ENCODE results near the gene LRRC3.

LRRC3 gene

DNA sequence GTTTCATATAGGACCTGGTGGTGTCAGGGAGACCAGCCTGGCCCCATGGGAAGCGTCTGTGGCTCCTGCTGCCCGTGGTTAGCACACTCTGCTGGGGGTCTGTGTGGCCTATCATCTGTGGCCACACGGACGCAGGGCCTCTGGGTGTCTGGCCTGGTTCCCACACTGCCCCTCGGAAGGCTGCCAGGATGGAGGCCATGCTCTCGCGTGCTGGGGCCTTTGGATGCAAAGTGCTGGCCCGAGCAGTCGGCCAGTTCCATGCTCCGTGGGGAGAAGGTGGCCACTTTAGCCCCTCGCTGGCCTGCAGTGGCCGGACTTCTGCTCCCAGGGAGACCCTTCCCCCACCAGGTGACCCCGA is 20.8 kb upstream of the LRRC3 start:
- H3K4me1 ChIP-seq (ENCODE audit: insufficient read depth, low read length), result no peaks in the 10 kb centered on the region
- H3K27me3 ChIP-seq (ENCODE audit: insufficient read depth, low read length), result no peaks in the 10 kb centered on the region
- 83% methylated on average over 13 of the region's 13 CpGs for WGBS
- H3K4me3 ChIP-seq (ENCODE audit: low read length), result no peak overlapping the region
- peaks cover 5% of the 10 kb centered on the region; the same call in 1 of the 2 replicates for H3K9me3 ChIP-seq (ENCODE audit: insufficient read depth, low read depth, low read length)
- H3K9ac ChIP-seq (ENCODE audit: low read depth, low read length), result no peak overlapping the region
- H3K36me3 ChIP-seq (ENCODE audit: insufficient read depth, low read length), result no peaks in the 10 kb centered on the region
- no peak overlapping the region for H3K27ac ChIP-seq (ENCODE audit: low read depth, low read length)

DNA sequence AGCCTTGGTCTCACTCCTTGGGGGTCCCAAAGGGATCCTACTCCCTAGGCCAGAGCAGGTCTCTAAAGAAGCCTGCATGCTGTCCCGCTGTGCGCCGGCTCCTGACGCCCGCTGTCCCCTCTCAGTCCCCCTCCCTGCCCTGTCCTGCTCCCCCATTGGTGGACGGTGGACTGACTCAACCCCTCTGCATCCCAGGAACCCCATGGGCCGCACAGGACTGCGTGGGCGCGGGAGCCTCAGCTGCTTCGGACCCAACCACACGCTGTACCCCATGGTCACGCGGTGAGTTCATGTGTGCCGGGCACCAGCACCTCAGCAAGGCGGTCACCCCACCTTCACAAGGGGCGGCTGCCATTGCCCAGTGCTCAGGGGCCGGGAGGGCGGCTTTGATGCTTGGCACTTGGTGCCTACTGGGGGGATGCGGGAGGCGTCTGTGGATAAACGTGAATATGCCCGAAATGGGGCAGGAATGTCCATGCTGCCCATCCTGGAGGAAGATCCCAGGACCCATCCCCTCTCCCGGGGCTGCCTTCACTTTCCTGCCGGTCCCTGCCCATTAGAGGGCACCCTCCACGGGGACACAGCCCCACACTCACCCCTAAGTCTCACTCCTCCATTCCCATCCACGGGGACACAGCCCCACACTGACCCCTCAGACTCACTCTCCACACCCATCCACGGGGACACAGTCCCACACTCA is 20.2 kb upstream of the LRRC3 start:
- Histone ChIP-seq H3K36me3 (ENCODE audit: insufficient read depth, low read length) (no peaks in the 10 kb centered on the region), H3K9ac (ENCODE audit: low read depth, low read length) (no peak overlapping the region), H3K4me3 (ENCODE audit: low read length) (no peak overlapping the region), H3K27ac (ENCODE audit: low read depth, low read length) (no peak overlapping the region), H3K27me3 (ENCODE audit: insufficient read depth, low read length) (no peaks in the 10 kb centered on the region), H3K4me1 (ENCODE audit: insufficient read depth, low read length) (no peaks in the 10 kb centered on the region), H3K9me3 (ENCODE audit: insufficient read depth, low read depth, low read length) (peaks cover 1% of the 10 kb centered on the region; the same call in 1 of the 2 replicates)
- 90% methylated on average over 28 of the region's 28 CpGs for WGBS

DNA sequence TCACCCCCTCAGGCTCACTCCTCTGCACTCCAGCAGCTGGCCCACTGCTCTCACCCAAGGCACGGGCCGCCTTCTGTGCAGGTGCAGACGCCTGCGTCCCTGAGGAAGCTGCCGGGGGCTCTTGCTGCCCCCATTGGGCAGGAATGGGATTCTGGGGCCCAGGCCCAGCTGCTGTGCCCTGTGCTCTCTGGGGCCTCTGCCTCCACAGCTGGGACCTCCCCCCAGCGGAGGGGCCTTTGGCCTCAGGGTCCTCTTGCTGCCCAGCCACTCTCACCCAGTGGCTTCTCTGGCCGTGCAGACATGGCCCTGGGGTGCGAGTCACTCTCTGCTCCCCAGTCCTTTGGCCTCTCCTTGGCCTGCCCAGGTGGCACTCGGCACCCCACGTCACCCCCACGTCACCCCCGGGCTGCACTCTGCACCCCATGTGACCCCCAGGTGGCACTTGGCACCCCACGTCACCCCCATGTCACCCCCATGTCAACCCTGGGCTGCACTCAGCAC is 19.1 kb upstream of the LRRC3 start:
- Histone ChIP-seq H3K9me3 (ENCODE audit: insufficient read depth, low read depth, low read length) (no peaks in the 10 kb centered on the region), H3K4me3 (ENCODE audit: low read length) (no peak overlapping the region), H3K36me3 (ENCODE audit: insufficient read depth, low read length) (no peaks in the 10 kb centered on the region), H3K27me3 (ENCODE audit: insufficient read depth, low read length) (no peaks in the 10 kb centered on the region), H3K27ac (ENCODE audit: low read depth, low read length) (no peak overlapping the region), H3K4me1 (ENCODE audit: insufficient read depth, low read length) (no peaks in the 10 kb centered on the region), H3K9ac (ENCODE audit: low read depth, low read length) (no peak overlapping the region)
- WGBS, result 94% methylated on average over 13 of the region's 13 CpGs

DNA sequence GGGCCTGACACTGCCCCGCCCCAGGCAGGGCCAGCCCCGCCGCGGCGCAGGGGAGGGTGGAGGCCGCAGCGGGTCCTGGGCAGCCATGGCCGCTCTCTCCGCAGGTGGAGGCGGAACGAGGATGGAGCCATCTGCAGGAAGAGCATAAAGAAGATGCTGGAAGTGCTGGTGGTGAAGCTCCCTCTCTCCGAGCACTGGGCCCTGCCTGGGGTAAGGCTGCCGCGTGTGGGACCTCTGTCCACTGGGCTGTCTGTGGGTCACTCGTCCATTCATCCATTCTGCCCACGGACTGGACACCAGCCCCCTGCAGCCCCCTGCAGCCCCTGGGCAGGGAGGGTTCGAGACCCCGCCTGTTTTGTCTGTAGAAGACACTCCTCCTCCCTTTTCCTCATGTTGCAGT is 18.4 kb upstream of the LRRC3 start:
- Histone ChIP-seq H3K9me3 (ENCODE audit: insufficient read depth, low read depth, low read length) (no peaks in the 10 kb centered on the region), H3K9ac (ENCODE audit: low read depth, low read length) (no peak overlapping the region), H3K36me3 (ENCODE audit: insufficient read depth, low read length) (no peaks in the 10 kb centered on the region), H3K27ac (ENCODE audit: low read depth, low read length) (no peak overlapping the region), H3K4me1 (ENCODE audit: insufficient read depth, low read length) (no peaks in the 10 kb centered on the region), H3K4me3 (ENCODE audit: low read length) (no peak overlapping the region), H3K27me3 (ENCODE audit: insufficient read depth, low read length) (no peaks in the 10 kb centered on the region)
- 87% methylated on average over 18 of the region's 18 CpGs for WGBS

DNA sequence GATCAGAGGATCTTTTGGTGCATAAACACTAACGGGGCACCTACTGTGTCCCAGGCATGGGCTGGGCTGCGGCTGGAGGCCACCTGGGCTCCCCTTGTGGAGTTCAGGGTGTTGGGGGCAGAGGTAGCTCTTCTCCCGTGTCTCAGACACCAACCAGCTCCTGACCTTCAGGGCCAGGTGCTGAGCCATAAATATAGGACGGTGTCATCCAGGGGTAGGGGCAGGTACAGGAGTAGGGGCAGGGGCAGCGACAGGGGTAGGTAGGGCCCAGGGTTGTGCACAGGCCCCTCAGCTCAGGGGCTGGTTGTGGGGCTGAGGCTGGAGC is 18.0 kb upstream of the LRRC3 start:
- Histone ChIP-seq H3K36me3 (ENCODE audit: insufficient read depth, low read length) (no peaks in the 10 kb centered on the region), H3K9me3 (ENCODE audit: insufficient read depth, low read depth, low read length) (no peaks in the 10 kb centered on the region), H3K9ac (ENCODE audit: low read depth, low read length) (no peak overlapping the region), H3K27me3 (ENCODE audit: insufficient read depth, low read length) (no peaks in the 10 kb centered on the region), H3K4me3 (ENCODE audit: low read length) (no peak overlapping the region), H3K27ac (ENCODE audit: low read depth, low read length) (no peak overlapping the region), H3K4me1 (ENCODE audit: insufficient read depth, low read length) (no peaks in the 10 kb centered on the region)
- 88% methylated on average over 5 of the region's 5 CpGs for WGBS

DNA sequence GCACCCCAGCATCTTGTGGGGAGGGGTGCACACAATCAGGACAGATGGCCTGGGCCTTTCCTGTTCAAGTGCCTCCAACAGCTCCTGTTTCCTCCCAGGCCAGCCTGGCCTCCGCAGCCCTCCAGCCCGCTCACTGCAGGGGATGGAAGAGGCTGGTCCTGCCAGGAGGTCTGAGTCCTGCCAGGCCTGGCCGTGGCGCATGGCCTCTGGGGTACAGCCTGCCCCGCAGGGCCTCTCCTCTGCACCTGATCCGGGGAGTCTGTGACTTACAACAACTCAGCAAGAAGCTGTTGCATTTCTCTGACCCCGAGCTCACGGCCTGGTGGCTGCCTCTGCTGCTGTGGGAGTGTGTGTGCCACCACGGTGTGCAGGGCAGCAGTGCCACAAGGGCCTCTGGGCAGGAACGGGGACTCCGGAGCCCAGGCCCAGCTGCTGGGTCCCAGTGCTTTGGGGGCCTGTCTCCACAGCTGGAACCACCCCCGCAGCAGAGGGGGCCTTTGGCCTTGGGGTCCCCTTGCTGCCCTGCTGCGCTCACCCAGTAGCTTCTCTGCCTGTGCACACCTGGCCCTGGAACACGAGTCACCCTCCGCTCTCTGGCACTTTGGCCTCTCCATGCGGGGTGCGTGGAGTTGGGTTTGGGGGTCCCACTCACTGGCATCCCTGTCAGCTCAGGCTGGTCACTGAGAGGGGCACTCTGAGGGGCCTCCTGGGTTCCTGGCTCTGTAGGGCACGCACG is 17.4 kb upstream of the LRRC3 start:
- H3K36me3 ChIP-seq (ENCODE audit: insufficient read depth, low read length), result no peaks in the 10 kb centered on the region

DNA sequence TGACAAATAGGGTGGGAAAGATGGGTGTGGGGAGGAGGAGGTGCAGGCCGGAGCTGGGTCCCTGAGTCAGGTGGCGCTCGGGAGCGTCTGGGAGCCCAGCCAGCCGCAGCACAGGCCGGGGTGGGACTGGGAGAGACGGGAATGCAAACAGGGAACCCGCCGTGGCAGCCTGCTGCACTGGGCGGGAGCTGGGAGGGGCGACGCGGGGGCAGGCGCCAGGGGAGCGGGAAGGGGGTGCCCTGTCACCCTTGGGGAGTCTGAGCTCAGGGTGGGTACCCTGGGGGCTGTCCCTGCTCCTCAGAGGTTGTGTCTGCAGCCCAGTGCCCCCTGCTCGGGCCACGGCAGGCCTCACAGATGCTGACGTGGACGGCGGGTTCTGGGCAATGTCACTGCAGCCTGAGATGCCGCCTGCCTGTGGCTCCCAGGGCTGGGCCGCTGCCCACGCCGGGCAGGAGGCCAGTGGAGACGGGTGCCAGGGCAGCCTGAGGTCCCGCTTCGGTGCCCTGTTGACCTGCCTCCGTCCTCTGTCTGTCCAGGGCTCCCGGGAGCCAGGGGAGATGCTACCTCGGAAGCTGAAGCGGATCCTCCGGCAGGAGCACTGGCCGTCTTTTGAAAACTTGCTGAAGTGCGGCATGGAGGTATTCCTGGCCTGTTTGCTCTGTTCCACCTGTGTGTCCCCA is 16.6 kb upstream of the LRRC3 start:
- Histone ChIP-seq H3K9ac (ENCODE audit: low read depth, low read length) (no peak overlapping the region), H3K27ac (ENCODE audit: low read depth, low read length) (no peak overlapping the region), H3K4me1 (ENCODE audit: insufficient read depth, low read length) (no peaks in the 10 kb centered on the region), H3K9me3 (ENCODE audit: insufficient read depth, low read depth, low read length) (no peaks in the 10 kb centered on the region), H3K4me3 (ENCODE audit: low read length) (no peak overlapping the region), H3K27me3 (ENCODE audit: insufficient read depth, low read length) (no peaks in the 10 kb centered on the region), H3K36me3 (ENCODE audit: insufficient read depth, low read length) (no peaks in the 10 kb centered on the region)
- 93% methylated on average over 34 of the region's 34 CpGs for WGBS

More for the DNA sequence above, 17.4 kb upstream of the LRRC3 start:
- Histone ChIP-seq H3K9ac (ENCODE audit: low read depth, low read length) (no peak overlapping the region), H3K4me3 (ENCODE audit: low read length) (no peak overlapping the region), H3K27ac (ENCODE audit: low read depth, low read length) (no peak overlapping the region), H3K4me1 (ENCODE audit: insufficient read depth, low read length) (no peaks in the 10 kb centered on the region), H3K9me3 (ENCODE audit: insufficient read depth, low read depth, low read length) (no peaks in the 10 kb centered on the region), H3K27me3 (ENCODE audit: insufficient read depth, low read length) (no peaks in the 10 kb centered on the region)
- WGBS, result 94% methylated on average over 19 of the region's 19 CpGs

DNA sequence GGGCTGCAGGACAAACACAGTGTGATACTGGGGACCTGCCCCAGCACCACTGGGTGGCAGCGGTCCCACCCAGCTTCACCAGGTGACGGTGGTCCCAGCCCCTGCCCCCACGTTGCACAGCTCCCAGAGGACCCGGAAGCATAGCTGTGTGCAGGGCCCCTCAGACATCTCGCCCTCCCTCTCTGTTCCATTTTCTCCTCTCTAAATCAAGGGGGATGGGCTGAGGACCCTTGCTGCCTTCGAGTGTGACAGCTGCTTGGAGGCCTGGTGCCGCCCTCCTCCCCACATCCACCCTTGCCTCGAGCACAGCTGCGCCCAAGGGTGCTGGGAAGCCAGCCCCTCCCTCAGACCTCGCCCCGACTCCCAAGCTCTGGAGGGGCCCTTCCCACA is 16.1 kb upstream of the LRRC3 start:
- Histone ChIP-seq H3K9me3 (ENCODE audit: insufficient read depth, low read depth, low read length) (no peaks in the 10 kb centered on the region), H3K4me3 (ENCODE audit: low read length) (no peak overlapping the region), H3K9ac (ENCODE audit: low read depth, low read length) (no peak overlapping the region), H3K4me1 (ENCODE audit: insufficient read depth, low read length) (no peaks in the 10 kb centered on the region), H3K27me3 (ENCODE audit: insufficient read depth, low read length) (no peaks in the 10 kb centered on the region), H3K36me3 (ENCODE audit: insufficient read depth, low read length) (no peaks in the 10 kb centered on the region), H3K27ac (ENCODE audit: low read depth, low read length) (no peak overlapping the region)
- 89% methylated on average over 11 of the region's 11 CpGs for WGBS

DNA sequence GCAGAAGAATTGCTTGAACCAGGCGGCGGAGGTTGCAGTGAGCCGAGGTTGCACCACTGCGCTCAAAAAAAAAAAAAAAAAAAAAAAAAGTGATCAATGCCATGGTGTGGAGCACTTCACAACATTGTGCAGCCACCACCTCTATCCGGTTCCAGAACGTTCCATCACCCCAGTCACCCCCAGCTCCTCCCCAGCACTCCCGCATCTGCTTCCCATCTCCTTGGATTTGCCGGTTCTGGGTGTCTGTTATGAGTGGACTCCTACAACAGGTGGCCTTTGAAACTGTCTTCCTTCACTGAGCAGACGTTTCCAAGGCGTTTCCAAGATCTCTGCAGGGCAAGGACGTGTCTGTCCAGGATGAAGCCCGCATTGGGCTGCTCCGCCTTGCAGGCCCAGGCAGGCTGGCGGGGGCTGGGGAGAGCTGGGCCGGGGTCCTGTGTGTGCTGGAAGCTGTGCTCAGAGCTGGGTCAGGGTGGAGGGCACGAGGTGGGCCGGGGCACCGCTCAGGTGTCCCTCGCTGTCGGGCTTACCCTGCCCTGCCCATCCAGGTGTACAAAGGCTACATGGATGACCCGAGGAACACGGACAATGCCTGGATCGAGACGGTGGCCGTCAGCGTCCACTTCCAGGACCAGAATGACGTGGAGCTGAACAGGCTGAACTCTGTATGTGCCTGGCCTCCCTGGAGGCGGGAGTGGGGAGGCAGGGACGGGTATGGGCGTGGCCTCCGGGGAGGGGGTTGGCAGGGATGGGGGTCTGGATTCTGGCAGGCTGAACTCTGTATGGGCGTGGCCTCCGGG is 14.9 kb upstream of the LRRC3 start:
- no peak overlapping the region for H3K4me3 ChIP-seq (ENCODE audit: low read length)

DNA sequence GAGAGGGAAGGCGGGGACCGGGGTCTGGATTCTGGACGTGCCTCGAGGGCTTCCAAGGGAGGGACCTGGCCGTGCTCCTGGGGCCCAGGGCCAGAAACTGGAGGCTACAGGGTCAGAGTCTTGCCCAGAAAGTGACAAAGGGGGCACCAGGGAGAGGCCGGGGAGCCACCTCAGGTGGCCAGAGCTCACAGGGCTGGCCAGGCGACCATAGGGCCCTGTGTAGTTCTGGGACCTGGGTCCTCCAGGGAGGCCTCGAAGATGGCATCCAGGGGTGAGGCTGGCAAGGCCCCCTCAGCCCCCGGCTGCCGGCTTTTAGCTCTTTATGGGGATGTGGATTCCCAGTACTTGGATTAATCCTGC is 14.3 kb upstream of the LRRC3 start:
- no peaks in the 10 kb centered on the region for H3K36me3 ChIP-seq (ENCODE audit: insufficient read depth, low read length)
- H3K9me3 ChIP-seq (ENCODE audit: insufficient read depth, low read depth, low read length), result no peaks in the 10 kb centered on the region
- H3K4me1 ChIP-seq (ENCODE audit: insufficient read depth, low read length), result no peaks in the 10 kb centered on the region
- H3K9ac ChIP-seq (ENCODE audit: low read depth, low read length), result no peak overlapping the region
- 89% methylated on average over 10 of the region's 10 CpGs for WGBS
- no peaks in the 10 kb centered on the region for H3K27me3 ChIP-seq (ENCODE audit: insufficient read depth, low read length)
- no peak overlapping the region for H3K27ac ChIP-seq (ENCODE audit: low read depth, low read length)
- no peak overlapping the region for H3K4me3 ChIP-seq (ENCODE audit: low read length)

More for the DNA sequence above, 14.9 kb upstream of the LRRC3 start:
- no peak overlapping the region for H3K27ac ChIP-seq (ENCODE audit: low read depth, low read length)
- no peak overlapping the region for H3K9ac ChIP-seq (ENCODE audit: low read depth, low read length)
- 90% methylated on average over 31 of the region's 33 CpGs for WGBS
- no peaks in the 10 kb centered on the region for H3K9me3 ChIP-seq (ENCODE audit: insufficient read depth, low read depth, low read length)
- no peaks in the 10 kb centered on the region for H3K27me3 ChIP-seq (ENCODE audit: insufficient read depth, low read length)
- no peaks in the 10 kb centered on the region for H3K36me3 ChIP-seq (ENCODE audit: insufficient read depth, low read length)
- no peaks in the 10 kb centered on the region for H3K4me1 ChIP-seq (ENCODE audit: insufficient read depth, low read length)
